Smooth muscle cell (in vitro differentiated cells): Measurements from ENCODE around the gene SEC23A. TPM values are rescaled to one million over a fixed set of nuclear protein-coding genes. Genes with fewer than 3 reads are reported as not detected.
"Not testable (repeated sequence)": the region's sequence is repeated elsewhere in the genome, so short reads cannot be mapped to it uniquely, and the experiment has no call there.

Experiments
- DNase-seq: peaks from one replicate; lab custom pipeline; 2025; ENCODE audit not compliant: unreplicated experiment; lab: John Stamatoyannopoulos, UW
- H2AFZ ChIP-seq: fragments of 200-600 bp; sonication (generic); 2 replicates; pipeline ENCODE4 v1.6.0; 2016; ENCODE audit warnings: antibody characterized with exemption, low read depth, mild to moderate bottlenecking
- H3F3A ChIP-seq: fragments of 200-600 bp; sonication (generic); 2 replicates; pipeline ENCODE4 v1.6.0; 2017; ENCODE audit warnings: antibody characterized with exemption, low read depth
- H3K27ac ChIP-seq: fragments of 200-600 bp; sonication (generic); 2 replicates; pipeline ENCODE4 v1.5.1; 2016; ENCODE audit warnings: low read depth, mild to moderate bottlenecking
- H3K27me3 ChIP-seq: fragments of 200-600 bp; sonication (generic); 2 replicates; pipeline ENCODE4 v1.6.1; 2016; ENCODE audit warnings: low read depth, mild to moderate bottlenecking
- H3K36me3 ChIP-seq: fragments of 200-600 bp; sonication (generic); 2 replicates; pipeline ENCODE4 v1.5.1; 2016; ENCODE audit warnings: low read depth
- H3K4me1 ChIP-seq: fragments of 200-600 bp; sonication (generic); 2 replicates; pipeline ENCODE4 v1.5.1; 2016; ENCODE audit warnings: low read depth
- H3K4me2 ChIP-seq: fragments of 200-600 bp; sonication (generic); 2 replicates; pipeline ENCODE4 v1.6.0; 2016; ENCODE audit warnings: mild to moderate bottlenecking
- H3K4me3 ChIP-seq: fragments of 200-600 bp; sonication (generic); 2 replicates; pipeline ENCODE4 v1.5.1; 2016; ENCODE audit warnings: mild to moderate bottlenecking
- H3K79me2 ChIP-seq: fragments of 200-600 bp; sonication (generic); 2 replicates; pipeline ENCODE4 v1.6.0; 2016; ENCODE audit warnings: low read depth, mild to moderate bottlenecking
- H3K9ac ChIP-seq: fragments of 200-600 bp; sonication (generic); 2 replicates; pipeline ENCODE4 v1.6.0; 2016; ENCODE audit warnings: low read depth
- H3K9me3 ChIP-seq: fragments of 200-600 bp; sonication (generic); replicated peaks from 2 replicates; pipeline ENCODE4 v1.5.1; 2016; ENCODE audit warnings: low read depth
- H4K20me1 ChIP-seq: fragments of 200-600 bp; sonication (generic); 2 replicates; pipeline ENCODE4 v1.6.0; 2016; ENCODE audit warnings: low read depth
- CTCF ChIP-seq: fragments of 200-600 bp; sonication (generic); IDR thresholded peaks from 2 replicates; pipeline ENCODE4 v1.5.1; 2017; ENCODE audit warnings: borderline replicate concordance, mild to moderate bottlenecking, antibody characterized with exemption; ENCODE audit not compliant: insufficient read depth, poor library complexity, severe bottlenecking
- WGBS: methylation state at CpG from one replicate; pipeline ENCODE4 v1.1.7; 2016; ENCODE audit warnings: low lambda C conversion rate; 5-methylcytosine and 5-hydroxymethylcytosine counted together
- polyA plus RNA-seq: library from polyadenylated mRNA; unstranded; fragments of >200 nt; fragmentation: Nextera tagmentation; extraction: Ambion mirVana; gene quantifications from 2 replicates; pipeline ENCODE4 v1.2.1, GENCODE V29; 2016
- total RNA-seq: library from RNA; depleted of rRNA; stranded (reverse); fragments of >200 nt; gene quantifications from 2 replicates; pipeline ENCODE4 v1.2.3, GENCODE V29; 2014

SEC23A gene
- total and polyA plus RNA-seq, 2 experiments from 2014 or later, result 151 to 220 TPM

- H3K9me3 ChIP-seq, result no peaks in the 10 kb centered on the region
- H3K27ac ChIP-seq, result peak overlapping the region; percentile 25
- H3K27me3 ChIP-seq, result no peaks in the 10 kb centered on the region
- H4K20me1 ChIP-seq, result peaks cover 77% of the 10 kb centered on the region
- H3K4me1 ChIP-seq, result no peaks in the 10 kb centered on the region
- H3F3A ChIP-seq, result peaks cover 10% of the 10 kb centered on the region
- peaks cover 49% of the 10 kb centered on the region for H3K36me3 ChIP-seq
- H3K9ac ChIP-seq, result no peak overlapping the region
- WGBS, result 78% methylated on average over 2 of the region's 2 CpGs
- no peak for DNase-seq
- no peak overlapping the region for H2AFZ ChIP-seq
- no peak overlapping the region for H3K4me2 ChIP-seq
- TF ChIP-seq CTCF, result no peak
- H3K4me3 ChIP-seq, result no peak overlapping the region
- peaks cover 24% of the 10 kb centered on the region for H3K79me2 ChIP-seq
Observed at GRCh38 chr14:39050389-39050788, 52.6 kb downstream of the SEC23A start.

- Histone ChIP-seq H4K20me1 (peaks cover 73% of the 10 kb centered on the region), H3K79me2 (peaks cover 18% of the 10 kb centered on the region), H3K36me3 (peaks cover 47% of the 10 kb centered on the region)
- WGBS, result 100% methylated on average over 6 of the region's 6 CpGs
- H3K4me3 ChIP-seq, H3K27ac ChIP-seq, H2AFZ ChIP-seq, H3K9ac ChIP-seq, H3K27me3 ChIP-seq, H3K9me3 ChIP-seq, H3F3A ChIP-seq, H3K4me2 ChIP-seq, H3K4me1 ChIP-seq, DNase-seq: not testable (repeated sequence)
Observed at GRCh38 chr14:39045889-39046288, 57.1 kb downstream of the SEC23A start.

- Histone ChIP-seq H3K79me2 (peaks cover 20% of the 10 kb centered on the region), H4K20me1 (peaks cover 71% of the 10 kb centered on the region), H3K4me2 (no peak overlapping the region), H3K9ac (no peak overlapping the region), H3K9me3 (no peaks in the 10 kb centered on the region), H3F3A (peaks cover 7% of the 10 kb centered on the region), H3K27me3 (no peaks in the 10 kb centered on the region), H2AFZ (no peak overlapping the region), H3K4me1 (no peaks in the 10 kb centered on the region), H3K4me3 (no peak overlapping the region), H3K27ac (no peak overlapping the region), H3K36me3 (peaks cover 64% of the 10 kb centered on the region)
- 84% methylated on average over 1 of the region's 1 CpG for WGBS
- TF ChIP-seq CTCF, result no peak
- DNase-seq, result no peak
Observed at GRCh38 chr14:39043352-39043943, 59.6 kb downstream of the SEC23A start.

GRCh38 chr14:39040529-39040928 lies 62.5 kb downstream of the SEC23A start:
- Histone ChIP-seq H3K27me3 (no peaks in the 10 kb centered on the region), H3K4me1 (no peaks in the 10 kb centered on the region), H2AFZ (no peak overlapping the region), H3K9me3 (no peaks in the 10 kb centered on the region), H3K4me2 (no peak overlapping the region), H3F3A (peaks cover 13% of the 10 kb centered on the region), H3K9ac (no peak overlapping the region), H3K79me2 (peaks cover 15% of the 10 kb centered on the region), H4K20me1 (peaks cover 66% of the 10 kb centered on the region), H3K4me3 (no peak overlapping the region), H3K36me3 (peaks cover 67% of the 10 kb centered on the region), H3K27ac (no peak overlapping the region)
- 97% methylated on average over 2 of the region's 2 CpGs for WGBS
- no peak for TF ChIP-seq CTCF
- no peak for DNase-seq
